Left ventricle myocardium superior (tissue), 1 donor: Measurements from ENCODE around the gene NUP205. TPM values are rescaled to one million over a fixed set of nuclear protein-coding genes. Genes with fewer than 3 reads are reported as not detected.
A peak's percentile ranks its signal among the peaks of the same experiment; 100 is the strongest.

Source experiments
- ATAC-seq: fragments of 200-7000 bp; cut with Tn5 transposase; one replicate; pipeline ENCODE4 v1.9.1; 2020; ENCODE audit warnings: mild to moderate bottlenecking, moderate library complexity
- DNase-seq: peaks from one replicate; pipeline ENCODE4 v3.0.0-alpha.2; 2020
- intact Hi-C: fragments of 100-400 bp; cut with micrococcal nuclease; formaldehyde crosslinking; loops from one replicate; pipeline ENCODE4 v1.11.0; 2022
- long read RNA-seq: library from polyadenylated mRNA; unstranded; transcript quantifications from one replicate; pipeline ENCODE4 v2.0.0, GENCODE V29; 2021
- total RNA-seq: library from RNA; stranded (reverse); fragmentation: NEBNext Ultra II Directional; extraction: Animal tissue kit (Norgen Biotek cat#: 25700); gene quantifications from one replicate; pipeline ENCODE4 v1.2.1, GENCODE V29; 2021
- donor health status: DM: no; HTN: yes; CAD: no; lungs with severe emphysema.

The NUP205 gene
- total RNA-seq = 16.0 TPM
- long read RNA-seq, full-length matches to known transcripts = 2 of 3 reads
- long read RNA-seq, partial matches to known transcripts = 1 of 3 reads
- long read RNA-seq, other reads (novel, unspliced or antisense) = 0 of 3 reads

DNA sequence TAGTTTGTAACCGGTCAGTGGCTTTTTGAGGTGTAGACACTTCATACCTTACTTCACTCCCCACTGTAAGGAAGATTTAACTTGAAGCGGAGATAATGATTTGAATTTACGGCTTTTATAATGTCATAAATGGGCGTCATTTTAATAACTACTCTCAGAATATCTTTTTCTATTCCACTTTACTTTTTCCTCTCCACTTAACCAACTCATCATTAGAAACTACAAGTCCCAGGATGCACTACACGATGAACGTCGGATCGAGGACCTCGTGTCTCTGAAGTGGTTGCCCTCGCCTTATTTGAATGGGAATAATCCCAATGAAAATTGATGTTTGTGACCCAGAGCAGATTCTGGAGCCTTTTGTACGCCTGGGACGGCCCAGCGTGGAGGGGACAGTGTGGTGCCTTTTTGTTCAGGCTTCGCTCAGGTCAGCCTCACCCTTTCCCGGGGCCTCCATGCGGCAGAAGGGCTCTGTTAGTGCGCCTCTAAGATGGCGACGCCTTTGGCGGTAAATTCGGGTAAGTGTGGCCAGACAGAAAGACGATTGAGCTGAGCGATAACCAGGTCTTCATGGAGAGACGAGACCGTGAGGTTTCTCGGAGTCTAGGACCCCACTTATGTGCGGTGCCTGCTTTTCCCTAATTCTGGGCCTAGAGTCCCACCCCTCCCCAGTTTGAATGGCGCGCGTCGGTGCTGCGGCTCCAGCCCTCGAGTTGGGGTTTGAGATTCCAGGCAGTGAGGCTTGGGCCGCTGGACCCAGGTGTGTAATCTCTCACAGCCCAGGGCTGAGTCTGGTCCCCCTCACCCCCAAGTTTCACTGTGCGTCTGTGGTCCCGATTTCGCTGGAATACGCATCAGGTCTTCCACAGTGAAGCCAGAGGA, at the start of gene NUP205:
Gene NUP205 (plus strand): TSS at position 463 of the 882 bp plus-strand sequence. CDS start 28 bp downstream, at position 491.
- intact Hi-C loops = loop anchor here (2.0 kb wide), 1 partner anchor 277 kb away; no protein-coding TSS in a partner anchor
- ATAC-seq = peak; percentile 96
- DNase-seq = peak; percentile 79

- intact Hi-C loops = no loop called here
- DNase-seq = no peak
- peak; percentile 11 for ATAC-seq
Observed at GRCh38 chr7:135508883-135509588, 48.7 kb upstream of the NUP205 start.

- intact Hi-C loops = no loop called here
- DNase-seq (peak; percentile 32), ATAC-seq (no peak)
Observed at GRCh38 chr7:135509589-135509838, 48.2 kb upstream of the NUP205 start.

- intact Hi-C loops = no loop called here
- ATAC-seq (peak; percentile 99), DNase-seq (peak; percentile 97)
Observed at GRCh38 chr7:135509839-135510591, 47.7 kb upstream of the NUP205 start, which contains the start of gene CNOT4. Gene CNOT4, minus strand, starts transcription at chr7:135510102. Its CDS starts 71,771 bp downstream, at chr7:135438331.

GRCh38 chr7:135510592-135511183, 47.0 kb upstream of the NUP205 start:
- intact Hi-C loops = no loop called here
- ATAC-seq = no peak
- no peak for DNase-seq

DNA sequence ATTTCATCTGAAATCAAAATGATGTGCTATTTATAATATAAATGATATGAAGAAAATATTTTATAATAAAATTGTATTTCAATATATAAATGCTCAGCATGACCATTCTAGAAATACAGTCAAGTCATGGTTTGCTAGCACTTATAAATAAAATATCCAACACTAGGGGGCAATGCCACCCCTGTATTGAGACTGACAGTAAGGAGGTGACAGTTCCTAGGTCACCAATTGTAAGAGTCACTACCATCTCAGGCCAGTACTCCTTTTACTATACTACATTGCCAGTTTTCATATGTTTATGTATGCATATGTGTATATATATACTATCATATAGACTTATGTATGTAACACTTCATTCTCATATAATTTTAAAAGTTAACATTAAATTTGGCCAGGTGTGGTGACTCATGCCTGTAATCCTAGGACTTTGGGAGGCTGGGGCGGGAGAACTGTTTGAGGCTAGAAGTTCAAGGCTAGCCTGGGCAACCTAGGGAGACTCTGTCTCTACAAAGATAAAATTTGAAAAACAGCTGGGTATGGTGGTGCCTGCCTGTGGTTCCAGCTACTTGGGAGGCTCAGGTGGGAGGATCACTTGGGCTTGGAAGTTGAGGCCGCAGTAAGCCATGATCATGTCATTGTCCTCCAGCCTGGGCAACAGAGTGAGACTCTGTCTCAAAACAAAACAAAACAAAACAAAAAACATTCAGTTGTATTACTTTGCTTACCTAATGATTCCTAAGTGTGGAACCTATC, 45.4 kb upstream of the NUP205 start:
- no peak for DNase-seq
- intact Hi-C loops = no loop called here
- no peak for ATAC-seq

GRCh38 chr7:135514856-135515255, 42.9 kb upstream of the NUP205 start:
- intact Hi-C loops = no loop called here
- no peak for DNase-seq

GRCh38 chr7:135517060-135517459, 40.7 kb upstream of the NUP205 start:
- no peak for ATAC-seq
- intact Hi-C loops = no loop called here
- DNase-seq = no peak

More at GRCh38 chr7:135514856-135515255, 42.9 kb upstream of the NUP205 start:
- no peak for ATAC-seq

- no peak for DNase-seq
- intact Hi-C loops = no loop called here
- ATAC-seq = no peak
Observed at GRCh38 chr7:135518748-135519147, 39.0 kb upstream of the NUP205 start.

DNA sequence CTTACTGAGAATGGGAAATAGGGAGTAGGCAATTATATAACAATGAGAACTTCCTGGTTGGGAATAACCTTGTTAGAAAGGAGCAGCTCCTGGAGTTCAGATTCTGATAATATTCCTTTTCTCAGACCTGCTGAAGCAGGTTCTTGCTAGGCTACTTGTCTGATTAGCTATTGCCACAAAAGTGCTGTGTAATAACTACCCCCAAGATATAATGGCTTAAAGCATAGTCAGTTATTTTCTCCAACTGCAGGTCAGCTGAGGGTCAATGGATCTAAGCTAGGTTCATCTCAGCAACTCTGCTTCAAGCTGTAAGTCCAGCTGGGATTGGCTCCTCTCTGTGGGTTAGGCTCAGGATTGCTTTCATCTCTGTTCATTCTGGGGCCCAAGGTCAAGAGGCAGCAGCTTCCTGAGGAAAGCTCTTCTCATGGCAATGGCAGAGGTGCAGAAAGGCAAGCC, 38.5 kb upstream of the NUP205 start:
- DNase-seq (no peak), ATAC-seq (no peak)
- intact Hi-C loops = no loop called here

DNA sequence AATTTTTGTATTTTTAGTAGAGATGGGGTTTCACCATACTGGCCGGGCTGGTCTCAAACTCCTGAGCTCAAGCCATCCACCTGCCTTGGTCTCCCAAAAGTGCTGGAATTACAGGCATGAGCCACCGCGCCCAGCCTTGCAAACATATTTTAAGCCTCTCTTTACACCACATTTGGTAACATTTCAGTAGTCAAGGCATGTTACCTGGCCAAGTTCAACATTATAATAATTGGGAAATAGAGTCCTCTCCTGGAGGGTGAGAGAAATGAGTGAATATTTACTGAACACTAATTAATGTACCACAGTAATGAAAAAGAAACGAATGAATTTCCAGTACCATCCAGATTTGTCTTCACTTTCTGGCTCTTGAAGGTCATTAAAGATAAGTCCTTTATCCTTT, 37.8 kb upstream of the NUP205 start:
- intact Hi-C loops = no loop called here
- ATAC-seq = no peak
- DNase-seq = no peak

GRCh38 chr7:135522509-135522908, 35.2 kb upstream of the NUP205 start:
- no peak for ATAC-seq
- intact Hi-C loops = no loop called here
- DNase-seq = no peak

- ATAC-seq (no peak), DNase-seq (no peak)
- intact Hi-C loops = no loop called here
Observed at GRCh38 chr7:135523146-135523545, 34.6 kb upstream of the NUP205 start.

DNA sequence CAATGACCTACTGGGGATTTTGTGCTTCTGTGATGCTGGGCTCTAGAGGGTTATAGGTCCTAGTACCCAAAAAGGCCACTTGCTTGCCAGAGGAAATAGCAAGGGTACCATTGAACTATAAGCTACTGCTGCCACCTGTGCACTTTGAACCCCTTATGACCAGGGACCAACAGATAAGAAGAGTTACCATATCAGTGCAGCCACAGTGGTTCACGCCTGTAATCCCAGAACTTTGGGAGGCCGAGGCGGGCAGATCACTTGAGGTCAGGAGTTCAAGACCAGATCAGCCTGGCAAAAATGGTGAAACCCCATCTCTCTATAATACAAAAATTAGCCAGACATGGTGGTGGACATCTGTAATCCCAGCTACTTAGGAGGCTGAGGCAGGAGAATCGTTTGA, 32.3 kb upstream of the NUP205 start:
- intact Hi-C loops = no loop called here

GRCh38 chr7:135527025-135527424, 30.7 kb upstream of the NUP205 start:
- intact Hi-C loops = no loop called here
- no peak for ATAC-seq
- no peak for DNase-seq

More for the DNA sequence above, 32.3 kb upstream of the NUP205 start:
- no peak for ATAC-seq
- no peak for DNase-seq

DNA sequence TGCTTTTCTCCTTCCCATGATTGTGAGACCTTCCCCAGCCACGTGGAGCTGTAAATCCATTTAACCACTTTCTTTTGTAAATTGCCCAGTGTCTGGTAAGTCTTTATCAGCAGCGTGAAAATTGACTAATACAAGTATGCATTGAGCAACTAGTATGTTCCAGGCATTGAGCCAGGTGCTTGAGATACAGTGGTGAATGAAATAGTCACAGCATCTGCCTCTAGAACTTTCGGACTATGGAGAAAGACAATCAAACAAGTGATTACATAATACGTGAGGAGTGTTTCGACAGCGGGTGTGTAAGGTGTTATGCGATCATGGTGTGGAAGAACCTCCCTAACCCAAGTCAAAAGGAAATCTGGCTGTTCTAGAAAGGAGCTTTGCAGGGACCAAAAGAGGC, 21.6 kb upstream of the NUP205 start:
- no peak for DNase-seq
- ATAC-seq = no peak
- intact Hi-C loops = no loop called here

DNA sequence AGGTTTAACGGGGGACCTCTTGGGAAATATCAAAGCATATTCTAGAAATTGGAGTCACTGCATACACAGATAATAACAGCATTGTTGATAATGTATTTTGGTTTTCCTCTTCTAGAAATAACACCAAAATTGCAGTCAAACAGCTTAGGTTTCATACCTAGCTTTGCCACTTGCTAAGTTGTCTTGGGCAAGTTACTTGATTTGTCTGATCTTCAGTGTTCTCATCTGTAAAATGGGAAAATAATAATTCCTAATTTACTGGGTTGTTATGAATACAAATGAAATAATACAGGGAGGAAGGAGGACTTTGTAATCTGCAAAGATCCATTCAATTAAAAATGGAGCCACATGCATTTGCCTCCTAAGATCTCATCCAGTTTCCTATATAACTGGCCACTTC, 20.3 kb upstream of the NUP205 start:
- intact Hi-C loops = no loop called here
- ATAC-seq (no peak), DNase-seq (no peak)

GRCh38 chr7:135537905-135538304, 19.8 kb upstream of the NUP205 start:
- DNase-seq = no peak
- intact Hi-C loops = no loop called here
- no peak for ATAC-seq
